ENCODE measurements around the gene NDUFA11. TPM values are rescaled to one million over a fixed set of nuclear protein-coding genes. Genes with fewer than 3 reads are reported as not detected.
A peak's percentile ranks its signal among the peaks of the same experiment; 100 is the strongest.

NDUFA11 gene
- total RNA-seq, 2 donors from 2014 or later: 242 to 269 TPM

GRCh38 chr19:5908773-5909442, 5.3 kb upstream of the NDUFA11 start:
- TF ChIP-seq CTCF (conservative IDR thresholded peaks at IDR 0.05): no peak
- Histone ChIP-seq H3K9me3 (ENCODE audit: control insufficient read depth, low read length) (no peaks in the 10 kb centered on the region), H3K4me3 (ENCODE audit: low read length) (no peak overlapping the region), H3K36me3 (ENCODE audit: control insufficient read depth, insufficient read depth, low read length) (peaks cover 5% of the 10 kb centered on the region), H3K27me3 (ENCODE audit: control insufficient read depth, insufficient read depth, low read length, poor library complexity, severe bottlenecking) (no peaks in the 10 kb centered on the region), H3K27ac (ENCODE audit: low read depth, low read length) (peak overlapping the region; percentile 81), H3K4me1 (ENCODE audit: control insufficient read depth, insufficient read depth, low read length) (no peaks in the 10 kb centered on the region), H3K9ac (ENCODE audit: extremely low read depth, low read length, poor library complexity, severe bottlenecking) (peak overlapping the region; percentile 15)
- no peak overlapping the region for H3K27ac Mint-ChIP-seq
- H3K27me3 Mint-ChIP-seq (ENCODE audit: insufficient read depth): no peaks in the 10 kb centered on the region
- H3K4me3 Mint-ChIP-seq: no peak overlapping the region
- H3K4me1 Mint-ChIP-seq: no peaks in the 10 kb centered on the region
- no peak for DNase-seq
- 86 to 88% methylated on average over 8 to 14 of the region's 14 CpGs for WGBS, 2 experiments (ENCODE audit: insufficient coverage in 1 of 2, insufficient read length in 1 of 2)
- H3K36me3 Mint-ChIP-seq (ENCODE audit: low read depth): peaks cover 2% of the 10 kb centered on the region
- no peaks in the 10 kb centered on the region for H3K9me3 Mint-ChIP-seq

- no peak overlapping the region for H3K4me3 Mint-ChIP-seq
- no peak overlapping the region for H3K27ac Mint-ChIP-seq
- H3K27me3 Mint-ChIP-seq (ENCODE audit: insufficient read depth): no peaks in the 10 kb centered on the region
- TF ChIP-seq CTCF (conservative IDR thresholded peaks at IDR 0.05): no peak
- no peaks in the 10 kb centered on the region for H3K4me1 ChIP-seq (ENCODE audit: control insufficient read depth, insufficient read depth, low read length)
- H3K9me3 ChIP-seq (ENCODE audit: control insufficient read depth, low read length): no peaks in the 10 kb centered on the region
- H3K4me3 ChIP-seq (ENCODE audit: low read length): no peak overlapping the region
- no peak overlapping the region for H3K9ac ChIP-seq (ENCODE audit: extremely low read depth, low read length, poor library complexity, severe bottlenecking)
- DNase-seq: no peak
- H3K27ac ChIP-seq (ENCODE audit: low read depth, low read length): no peak overlapping the region
- peaks cover 5% of the 10 kb centered on the region for H3K36me3 ChIP-seq (ENCODE audit: control insufficient read depth, insufficient read depth, low read length)
- H3K4me1 Mint-ChIP-seq: peaks cover 3% of the 10 kb centered on the region
- WGBS, 2 experiments (ENCODE audit: insufficient coverage in 1 of 2, insufficient read length in 1 of 2): 64 to 67% methylated on average over 4 to 5 of the region's 5 CpGs
- no peaks in the 10 kb centered on the region for H3K9me3 Mint-ChIP-seq
- no peaks in the 10 kb centered on the region for H3K27me3 ChIP-seq (ENCODE audit: control insufficient read depth, insufficient read depth, low read length, poor library complexity, severe bottlenecking)
- peaks cover 2% of the 10 kb centered on the region for H3K36me3 Mint-ChIP-seq (ENCODE audit: low read depth)
Measured at GRCh38 chr19:5907241-5907640, 3.7 kb upstream of the NDUFA11 start.

- peaks cover 3% of the 10 kb centered on the region for H3K4me1 Mint-ChIP-seq
Measured at GRCh38 chr19:5905114-5905778, 1.7 kb upstream of the NDUFA11 start.

More at GRCh38 chr19:5905114-5905778, 1.7 kb upstream of the NDUFA11 start:
- 60 to 62% methylated on average over 20 to 31 of the region's 31 CpGs for WGBS, 2 experiments (ENCODE audit: insufficient coverage in 1 of 2, insufficient read length in 1 of 2)
- peak overlapping the region; percentile 83 for H3K4me3 ChIP-seq (ENCODE audit: low read length)
- H3K4me3 Mint-ChIP-seq: peak overlapping the region; percentile 96
- no peak for DNase-seq
- peak overlapping the region; percentile 56 for H3K9ac ChIP-seq (ENCODE audit: extremely low read depth, low read length, poor library complexity, severe bottlenecking)
- no peaks in the 10 kb centered on the region for H3K4me1 ChIP-seq (ENCODE audit: control insufficient read depth, insufficient read depth, low read length)
- H3K27ac Mint-ChIP-seq: peak overlapping the region; percentile 64
- no peaks in the 10 kb centered on the region for H3K27me3 Mint-ChIP-seq (ENCODE audit: insufficient read depth)
- no peak overlapping the region for H3K27ac ChIP-seq (ENCODE audit: low read depth, low read length)
- peaks cover 6% of the 10 kb centered on the region for H3K36me3 ChIP-seq (ENCODE audit: control insufficient read depth, insufficient read depth, low read length)
- H3K36me3 Mint-ChIP-seq (ENCODE audit: low read depth): peaks cover 11% of the 10 kb centered on the region
- no peak for TF ChIP-seq CTCF (conservative IDR thresholded peaks at IDR 0.05)
- no peaks in the 10 kb centered on the region for H3K9me3 Mint-ChIP-seq
- H3K27me3 ChIP-seq (ENCODE audit: control insufficient read depth, insufficient read depth, low read length, poor library complexity, severe bottlenecking): no peaks in the 10 kb centered on the region
- no peaks in the 10 kb centered on the region for H3K9me3 ChIP-seq (ENCODE audit: control insufficient read depth, low read length)
